Forelimb muscle (tissue), 1 donor: Measurements from ENCODE around the gene PARN. TPM values are rescaled to one million over a fixed set of nuclear protein-coding genes. Genes with fewer than 3 reads are reported as not detected.
A peak's percentile ranks its signal among the peaks of the same experiment; 100 is the strongest.
"Not testable (repeated sequence)": the region's sequence is repeated elsewhere in the genome, so short reads cannot be mapped to it uniquely, and the experiment has no call there.

Source experiments
- DNase-seq: peaks from one replicate; pipeline ENCODE4 v3.0.0-alpha.2; 2013; ENCODE audit warnings: low read depth
- polyA plus RNA-seq: library from polyadenylated mRNA; unstranded; fragments of 120-200 nt; gene quantifications from one replicate; pipeline ENCODE4 v1.2.1, GENCODE V29; 2013; ENCODE audit not compliant: insufficient read length

PARN gene
- polyA plus RNA-seq, 1 donor, result 15.1 TPM

- peak; percentile 88 for DNase-seq
Measured at GRCh38 chr16:14632693-14633569, 2.9 kb upstream of the PARN start, which contains the start of gene BFAR. TSS of gene BFAR (plus strand) at chr16:14632951. CDS start at chr16:14644347, 11,396 bp downstream.

GRCh38 chr16:14630620-14631330, 715 bp upstream of the PARN start:
- DNase-seq, result not testable (repeated sequence)

DNA sequence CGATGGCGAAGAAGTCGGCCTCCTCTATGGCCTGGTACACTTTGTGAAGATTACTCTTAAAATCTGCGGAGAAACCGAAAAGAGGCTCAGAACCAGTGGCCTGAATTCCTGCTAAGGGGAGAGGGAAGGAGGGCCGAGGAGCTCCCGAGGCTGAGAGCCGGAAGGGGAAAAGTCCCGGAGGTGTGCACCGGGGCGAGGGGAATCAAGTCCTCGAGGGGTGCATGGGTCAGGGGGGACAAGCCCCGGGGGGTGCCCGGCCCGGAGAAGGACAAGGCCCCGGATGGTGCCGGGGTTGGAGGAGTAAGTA, 495 bp downstream of the PARN start:
- DNase-seq, result no peak

DNA sequence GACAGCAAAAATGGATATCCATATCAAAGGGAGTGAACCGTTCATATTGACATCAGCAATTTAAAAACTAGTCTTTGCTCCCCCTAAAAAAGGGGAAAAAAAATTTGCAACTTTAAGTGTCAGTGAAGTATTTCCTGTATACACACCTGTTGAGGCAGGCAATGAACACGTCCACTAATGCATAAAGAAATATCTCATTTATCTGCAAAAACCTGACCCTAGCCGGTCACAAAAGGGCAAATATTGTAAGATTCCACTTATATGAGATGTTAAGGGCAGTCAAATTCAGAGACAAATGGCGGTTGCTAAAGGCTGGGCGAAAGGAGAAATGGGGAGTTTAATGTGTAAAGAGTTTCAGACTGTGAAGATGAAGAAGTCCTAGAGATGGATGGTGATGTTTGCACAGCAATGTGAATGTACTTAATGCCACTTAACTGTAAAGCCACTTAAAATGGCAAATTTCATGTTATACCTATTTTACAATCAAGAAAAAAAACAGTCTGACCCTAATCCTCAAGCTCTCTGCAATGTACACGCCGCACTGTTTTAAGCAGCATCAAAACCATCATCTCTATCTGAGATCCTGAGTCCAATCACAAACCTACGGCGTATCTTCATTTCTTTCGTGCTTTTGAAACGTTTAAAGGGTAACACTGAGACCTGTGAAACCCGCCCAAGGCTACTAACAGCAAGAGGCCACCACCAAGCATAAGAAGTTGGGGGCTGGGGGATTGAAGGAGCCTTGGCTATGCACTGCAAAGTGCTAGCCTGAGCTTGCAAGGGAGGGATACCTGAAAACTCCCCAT, 1.1 kb downstream of the PARN start:
- no peak for DNase-seq

DNA sequence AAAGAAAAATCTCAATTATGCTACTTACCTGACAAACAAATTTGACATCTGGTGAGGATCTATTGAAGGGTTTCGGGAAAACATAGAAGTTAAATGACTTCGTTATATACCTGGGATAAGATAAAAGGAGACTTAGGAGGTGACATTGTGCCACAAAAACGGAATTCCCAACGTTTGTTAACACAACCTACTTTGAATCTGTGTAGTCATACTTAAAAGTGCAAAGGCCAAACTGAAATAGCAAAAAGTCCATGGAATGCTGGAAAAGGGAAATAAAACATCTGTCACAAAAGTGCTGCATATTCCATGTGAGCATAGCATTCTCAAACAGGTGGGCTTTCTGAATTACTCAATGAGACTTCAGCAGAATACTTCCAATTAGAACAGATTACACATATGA, 3.0 kb downstream of the PARN start:
- no peak for DNase-seq

- no peak for DNase-seq
Measured at GRCh38 chr16:14618566-14618965, 11.5 kb downstream of the PARN start.

DNA sequence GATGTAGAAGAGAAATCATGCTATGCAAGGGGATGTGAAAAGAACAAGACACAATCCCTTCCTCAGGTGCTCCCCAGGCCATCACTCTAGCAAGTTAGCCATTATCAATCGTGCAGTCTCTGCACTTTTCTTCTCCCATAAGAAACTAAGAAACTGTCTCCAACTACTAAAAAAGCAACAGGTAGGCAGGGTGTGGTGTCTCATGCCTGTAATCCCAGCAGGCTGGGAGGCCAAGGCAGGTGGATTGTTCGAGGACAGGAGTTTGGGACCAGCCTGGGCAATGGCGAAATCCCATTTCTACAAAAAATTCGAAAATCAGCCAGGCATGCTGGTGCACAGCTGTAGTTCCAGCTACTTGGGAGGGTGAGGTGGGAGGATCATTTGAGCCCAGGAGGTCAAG, 13.8 kb downstream of the PARN start:
- DNase-seq, result no peak

DNA sequence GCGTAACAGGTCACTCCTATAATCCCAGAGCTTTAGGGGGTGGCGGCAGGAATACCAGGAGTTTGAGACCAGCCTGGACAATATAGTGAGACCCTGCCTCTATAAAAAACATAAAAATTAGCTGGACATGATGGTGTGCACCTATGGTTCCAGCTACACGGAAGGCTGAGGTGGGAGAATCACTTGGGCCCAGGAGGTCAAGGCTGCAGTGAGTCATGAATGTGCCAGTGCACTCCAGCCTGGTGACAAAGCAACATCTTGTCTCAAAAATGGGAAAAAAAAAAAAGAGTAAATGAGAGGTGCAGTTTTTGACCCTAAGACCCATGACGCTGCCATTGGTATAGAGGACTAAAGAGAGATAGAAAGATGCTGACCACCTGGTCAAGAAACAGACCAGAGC, 16.1 kb downstream of the PARN start:
- no peak for DNase-seq

GRCh38 chr16:14611660-14612059, 18.4 kb downstream of the PARN start:
- DNase-seq, result no peak

DNA sequence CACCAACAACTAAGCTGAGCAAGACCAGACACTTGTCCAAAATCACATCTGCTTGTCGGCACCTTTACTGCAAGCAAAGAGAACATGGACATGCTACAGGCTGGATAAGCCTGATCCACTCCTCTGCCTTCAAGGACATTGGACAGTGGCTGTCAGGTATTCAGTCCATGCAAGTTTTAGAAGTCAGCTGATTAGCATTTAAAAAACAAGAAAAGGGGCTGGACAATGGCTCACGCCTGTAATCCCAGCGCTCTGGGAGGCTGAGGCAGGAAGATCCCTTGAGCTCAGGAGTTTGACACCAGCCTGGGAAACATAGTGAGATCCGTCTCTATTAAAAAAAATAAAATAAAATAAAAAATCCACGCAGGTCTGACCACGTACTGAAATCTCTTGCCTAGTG, 20.3 kb downstream of the PARN start:
- no peak for DNase-seq

DNA sequence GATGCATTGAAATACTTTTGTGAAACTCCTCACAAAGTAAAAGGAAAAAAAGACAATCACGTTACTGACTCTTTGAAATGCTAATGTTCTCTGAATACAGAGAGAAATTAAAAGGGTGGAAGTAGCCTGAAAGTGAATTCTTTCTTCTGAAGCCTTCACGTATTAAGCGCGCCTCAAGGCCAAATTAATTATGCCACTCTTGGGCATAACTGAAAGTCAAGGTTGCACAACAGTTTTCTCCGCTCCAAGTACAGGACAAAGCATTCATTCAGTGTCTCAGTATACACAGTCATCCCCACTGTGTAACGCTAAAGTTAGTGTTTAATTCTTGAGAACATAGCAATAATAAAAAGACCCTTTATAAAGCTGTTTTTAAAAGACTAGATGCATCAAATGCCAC, 21.5 kb downstream of the PARN start:
- no peak for DNase-seq

- no peak for DNase-seq
Measured at GRCh38 chr16:14608111-14608566, 21.9 kb downstream of the PARN start.

- DNase-seq, result no peak
Measured at GRCh38 chr16:14606102-14606501, 24.0 kb downstream of the PARN start.

- DNase-seq, result no peak
Measured at GRCh38 chr16:14602443-14602963, 27.6 kb downstream of the PARN start.

DNA sequence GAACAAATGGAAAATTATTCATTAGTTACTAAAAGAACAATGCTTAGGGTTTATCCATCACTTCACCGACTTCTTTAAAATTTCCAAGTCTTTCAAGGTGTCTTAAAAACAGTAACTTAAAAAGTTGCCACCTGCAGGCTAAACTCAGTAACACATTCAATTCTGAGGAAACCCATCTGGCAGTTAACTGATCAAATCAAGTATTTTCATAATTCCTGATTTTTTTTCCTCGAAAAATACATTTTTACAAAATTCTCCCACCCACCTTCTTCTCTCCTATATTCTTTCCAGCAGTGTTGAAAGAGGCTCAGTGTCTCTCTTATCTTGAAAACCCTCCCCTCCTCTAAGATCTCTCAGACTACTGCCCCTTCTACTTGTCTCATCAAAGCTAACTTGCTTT, 29.9 kb downstream of the PARN start:
- no peak for DNase-seq

- DNase-seq, result no peak
Measured at GRCh38 chr16:14586637-14587305, 43.3 kb downstream of the PARN start.

DNA sequence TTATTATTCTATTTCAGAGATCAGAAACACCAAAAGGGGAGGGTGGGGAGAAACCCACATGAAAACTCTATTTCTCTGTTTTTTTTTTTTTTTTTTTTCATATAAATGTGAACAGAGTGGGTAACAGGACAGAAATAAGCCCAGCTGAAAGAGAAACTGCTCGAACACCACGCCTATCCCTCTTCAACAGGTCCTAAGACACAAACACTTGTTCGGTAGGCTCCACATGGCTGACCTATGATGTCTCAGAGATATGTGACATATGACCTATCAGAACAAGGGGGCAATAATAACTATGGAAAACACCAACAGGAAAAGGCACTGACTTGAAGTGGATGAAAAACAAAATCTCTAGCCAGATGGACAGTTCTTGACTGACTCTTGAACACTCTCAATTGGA, 44.8 kb downstream of the PARN start:
- no peak for DNase-seq

GRCh38 chr16:14580926-14581325, 49.1 kb downstream of the PARN start:
- not testable (repeated sequence) for DNase-seq

GRCh38 chr16:14579266-14579665, 50.8 kb downstream of the PARN start:
- DNase-seq, result no peak

GRCh38 chr16:14576532-14576931, 53.5 kb downstream of the PARN start:
- DNase-seq, result no peak

DNA sequence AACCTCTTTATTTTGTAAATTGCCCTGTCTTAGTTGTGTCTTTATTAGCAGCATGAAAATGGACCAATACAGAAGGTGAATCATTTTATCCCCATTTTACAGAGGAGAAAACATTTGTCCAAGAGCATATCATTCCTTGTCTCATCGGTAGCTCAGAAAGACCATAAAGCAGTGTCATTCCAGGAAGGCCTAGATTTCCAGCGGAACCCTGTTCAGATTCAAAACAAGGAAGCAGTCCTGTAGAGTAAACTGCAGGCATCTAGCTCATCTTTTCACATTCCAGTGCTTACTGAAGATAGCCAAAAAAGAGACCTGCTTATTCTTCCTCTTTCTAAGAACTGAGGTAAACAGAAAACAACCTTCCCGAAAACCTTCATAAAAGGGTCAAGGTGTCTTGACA, 54.0 kb downstream of the PARN start:
- no peak for DNase-seq
